HEK293 (cell line): ENCODE results near the gene SNAP23.

Experiments used
- CTCF ChIA-PET: fragments of 350-600 bp; formaldehyde crosslinking; extraction: SDS; loops from one replicate; lab custom pipeline; 2021; ENCODE audit warnings: antibody characterized with exemption; lab: Yijun Ruan, JAX
- POLR2A ChIA-PET: fragments of 300-600 bp; formaldehyde crosslinking; extraction: SDS; loops from one replicate; lab custom pipeline; 2020; ENCODE audit warnings: antibody characterized with exemption, inconsistent platforms; lab: Yijun Ruan, JAX
- H3K27ac ChIP-seq: fragments of 200-500 bp; sonication (Bioruptor generic); 2 replicates; pipeline ENCODE4 v1.5.1; 2014; ENCODE audit warnings: low read depth, low read length, control low read depth, inconsistent platforms; ENCODE audit errors: extremely low read depth
- H3K36me3 ChIP-seq, 2 experiments: fragments of 200-500 bp in 1 of 2; sonication (Bioruptor generic) in 1 of 2; 1 replicate in 1 of 2; 2 replicates in 1 of 2; pipeline ENCODE4 v1.5.1; 2014 to 2017; ENCODE audit warnings: inconsistent platforms in 2 of 2, low read length in 2 of 2; ENCODE audit not compliant: control insufficient read depth in 2 of 2, insufficient read depth in 1 of 2
- H3K4me1 ChIP-seq: fragments of 200-500 bp; sonication (Bioruptor generic); 2 replicates; pipeline ENCODE4 v1.5.1; 2014; ENCODE audit warnings: mild to moderate bottlenecking, low read length, inconsistent platforms; ENCODE audit not compliant: control insufficient read depth, insufficient read depth
- H3K4me3 ChIP-seq: 2 replicates; pipeline ENCODE4 v1.5.1; 2011; ENCODE audit warnings: low read depth, mild to moderate bottlenecking, control low read depth, low read length, moderate library complexity
- H3K9me3 ChIP-seq: fragments of 200-500 bp; sonication (Bioruptor generic); 2 replicates; pipeline ENCODE4 v1.5.1; 2014; ENCODE audit warnings: low read depth, low read length, inconsistent platforms; ENCODE audit not compliant: control insufficient read depth, insufficient read depth
- HOXC10 ChIP-seq: sonication (generic); formaldehyde crosslinking; IDR thresholded peaks from 2 replicates; pipeline ENCODE4 v1.8.1; 2023; ENCODE audit warnings: mild to moderate bottlenecking, missing genetic modification reagents
- IKZF3 ChIP-seq: fragments of 450-650 bp; IDR thresholded peaks from 2 replicates; pipeline ENCODE4 v1.5.0; 2018; ENCODE audit warnings: missing biosample characterization, mild to moderate bottlenecking, missing genetic modification characterization, moderate library complexity
- KLF7 ChIP-seq: fragments of 450-650 bp; formaldehyde crosslinking; IDR thresholded peaks from 2 replicates; pipeline ENCODE4 v1.5.1; 2016; ENCODE audit warnings: missing biosample characterization, missing genetic modification characterization, borderline replicate concordance
- SP7 ChIP-seq: fragments of 450-650 bp; formaldehyde crosslinking; IDR thresholded peaks from 2 replicates; pipeline ENCODE4 v1.5.1; 2016; ENCODE audit warnings: missing biosample characterization, missing genetic modification characterization
- ZBTB1 ChIP-seq: fragments of 450-650 bp; formaldehyde crosslinking; IDR thresholded peaks from 2 replicates; pipeline ENCODE4 v1.5.1; 2016; ENCODE audit warnings: missing biosample characterization, missing genetic modification characterization
- ZNF341 ChIP-seq: fragments of 450-650 bp; formaldehyde crosslinking; IDR thresholded peaks from 2 replicates; pipeline ENCODE4; 2016; ENCODE audit warnings: low read depth, missing biosample characterization, missing genetic modification characterization
- ZNF391 ChIP-seq: fragments of 450-650 bp; formaldehyde crosslinking; IDR thresholded peaks from 2 replicates; pipeline ENCODE4 v1.5.1; 2016; ENCODE audit warnings: low read depth, missing biosample characterization, missing genetic modification characterization, borderline replicate concordance
- ZNF423 ChIP-seq: fragments of 450-650 bp; formaldehyde crosslinking; IDR thresholded peaks from 2 replicates; pipeline ENCODE4 v1.5.1; 2016; ENCODE audit warnings: missing biosample characterization, missing genetic modification characterization
- ZNF561 ChIP-seq: fragments of 450-650 bp; IDR thresholded peaks from 2 replicates; pipeline ENCODE4 v1.5.1; 2018; ENCODE audit warnings: missing biosample characterization, missing genetic modification characterization, borderline replicate concordance
- ZNF624 ChIP-seq: fragments of 450-650 bp; formaldehyde crosslinking; IDR thresholded peaks from 2 replicates; pipeline ENCODE4 v1.5.1; 2017; ENCODE audit warnings: missing biosample characterization, missing genetic modification characterization
- ZNF664 ChIP-seq: fragments of 450-650 bp; formaldehyde crosslinking; IDR thresholded peaks from 2 replicates; pipeline ENCODE4 v1.5.1; 2016; ENCODE audit warnings: missing biosample characterization, missing genetic modification characterization
- ZNF747 ChIP-seq: fragments of 450-650 bp; formaldehyde crosslinking; IDR thresholded peaks from 2 replicates; pipeline ENCODE4 v1.5.1; 2016; ENCODE audit warnings: missing biosample characterization, missing genetic modification characterization
- TF ChIP-seq, protein P1 (sequence below): fragments of 450-650 bp; formaldehyde crosslinking; IDR thresholded peaks from 2 replicates; pipeline ENCODE4 v1.5.1; 2016; ENCODE audit warnings: missing biosample characterization, missing genetic modification characterization
- TF ChIP-seq, protein P2 (sequence below): fragments of 450-650 bp; formaldehyde crosslinking; IDR thresholded peaks from 2 replicates; pipeline ENCODE4; 2016; ENCODE audit warnings: missing biosample characterization, missing genetic modification characterization
- TF ChIP-seq, protein P3 (sequence below): fragments of 450-650 bp; formaldehyde crosslinking; IDR thresholded peaks from 2 replicates; pipeline ENCODE4 v1.5.1; 2017; ENCODE audit warnings: missing biosample characterization, mild to moderate bottlenecking, missing genetic modification characterization, moderate library complexity
- TF ChIP-seq, protein P4 (sequence below): fragments of 450-650 bp; formaldehyde crosslinking; IDR thresholded peaks from 2 replicates; pipeline ENCODE4 v1.5.1; 2016; ENCODE audit warnings: missing biosample characterization, missing genetic modification characterization, borderline replicate concordance
- TF ChIP-seq, protein P5 (sequence below): fragments of 450-650 bp; formaldehyde crosslinking; IDR thresholded peaks from 2 replicates; pipeline ENCODE4 v1.5.1; 2016; ENCODE audit warnings: missing biosample characterization, missing genetic modification characterization
- TF ChIP-seq, protein P6 (sequence below): sonication (generic); formaldehyde crosslinking; IDR thresholded peaks from 2 replicates; pipeline ENCODE4 v1.8.1; 2022; ENCODE audit warnings: mild to moderate bottlenecking, moderate library complexity, missing genetic modification reagents

SNAP23 gene

DNA sequence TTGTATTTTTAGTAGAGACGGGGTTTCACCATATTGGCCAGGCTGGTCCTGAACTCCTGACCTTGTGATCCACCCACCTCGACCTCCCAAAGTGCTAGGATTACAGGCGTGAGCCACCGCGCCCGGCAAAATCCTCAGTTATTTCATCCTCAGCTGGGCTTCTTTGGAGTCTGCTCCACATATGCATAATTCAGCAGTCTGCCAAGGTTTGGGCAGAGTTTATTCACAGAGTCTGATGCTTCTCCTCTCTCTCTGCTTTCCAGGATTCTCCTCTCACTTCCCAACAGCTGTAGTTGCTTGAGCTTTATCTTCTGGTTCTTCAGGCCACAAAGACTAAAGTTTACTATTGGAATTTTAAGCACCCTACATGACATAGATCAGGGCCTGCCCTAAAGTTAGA is 12.7 kb upstream of the SNAP23 start:
- H3K4me3 ChIP-seq: no peak overlapping the region
- no peak for TF ChIP-seq HOXC10 (CRISPR knock-in tag)
- TF ChIP-seq ZBTB1 (tag by site-specific recombination): no peak
- TF ChIP-seq ZNF624: no peak
- TF ChIP-seq SP7 (tag by site-specific recombination): no peak
- TF ChIP-seq, protein P1, sequence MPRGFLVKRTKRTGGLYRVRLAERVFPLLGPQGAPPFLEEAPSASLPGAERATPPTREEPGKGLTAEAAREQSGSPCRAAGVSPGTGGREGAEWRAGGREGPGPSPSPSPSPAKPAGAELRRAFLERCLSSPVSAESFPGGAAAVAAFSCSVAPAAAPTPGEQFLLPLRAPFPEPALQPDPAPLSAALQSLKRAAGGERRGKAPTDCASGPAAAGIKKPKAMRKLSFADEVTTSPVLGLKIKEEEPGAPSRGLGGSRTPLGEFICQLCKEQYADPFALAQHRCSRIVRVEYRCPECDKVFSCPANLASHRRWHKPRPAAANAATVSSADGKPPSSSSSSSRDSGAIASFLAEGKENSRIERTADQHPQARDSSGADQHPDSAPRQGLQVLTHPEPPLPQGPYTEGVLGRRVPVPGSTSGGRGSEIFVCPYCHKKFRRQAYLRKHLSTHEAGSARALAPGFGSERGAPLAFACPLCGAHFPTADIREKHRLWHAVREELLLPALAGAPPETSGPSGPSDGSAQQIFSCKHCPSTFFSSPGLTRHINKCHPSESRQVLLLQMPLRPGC (tag by site-specific recombination): no peak
- TF ChIP-seq ZNF561 (tag by site-specific recombination): no peak
- TF ChIP-seq, protein P2, sequence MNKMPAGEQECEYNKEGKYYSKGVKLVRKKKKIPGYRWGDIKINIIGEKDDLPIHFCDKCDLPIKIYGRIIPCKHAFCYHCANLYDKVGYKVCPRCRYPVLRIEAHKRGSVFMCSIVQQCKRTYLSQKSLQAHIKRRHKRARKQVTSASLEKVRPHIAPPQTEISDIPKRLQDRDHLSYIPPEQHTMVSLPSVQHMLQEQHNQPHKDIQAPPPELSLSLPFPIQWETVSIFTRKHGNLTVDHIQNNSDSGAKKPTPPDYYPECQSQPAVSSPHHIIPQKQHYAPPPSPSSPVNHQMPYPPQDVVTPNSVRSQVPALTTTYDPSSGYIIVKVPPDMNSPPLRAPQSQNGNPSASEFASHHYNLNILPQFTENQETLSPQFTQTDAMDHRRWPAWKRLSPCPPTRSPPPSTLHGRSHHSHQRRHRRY (tag by site-specific recombination): no peak
- TF ChIP-seq, protein P3, sequence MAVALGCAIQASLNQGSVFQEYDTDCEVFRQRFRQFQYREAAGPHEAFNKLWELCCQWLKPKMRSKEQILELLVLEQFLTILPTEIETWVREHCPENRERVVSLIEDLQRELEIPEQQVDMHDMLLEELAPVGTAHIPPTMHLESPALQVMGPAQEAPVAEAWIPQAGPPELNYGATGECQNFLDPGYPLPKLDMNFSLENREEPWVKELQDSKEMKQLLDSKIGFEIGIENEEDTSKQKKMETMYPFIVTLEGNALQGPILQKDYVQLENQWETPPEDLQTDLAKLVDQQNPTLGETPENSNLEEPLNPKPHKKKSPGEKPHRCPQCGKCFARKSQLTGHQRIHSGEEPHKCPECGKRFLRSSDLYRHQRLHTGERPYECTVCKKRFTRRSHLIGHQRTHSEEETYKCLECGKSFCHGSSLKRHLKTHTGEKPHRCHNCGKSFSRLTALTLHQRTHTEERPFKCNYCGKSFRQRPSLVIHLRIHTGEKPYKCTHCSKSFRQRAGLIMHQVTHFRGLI (tag by site-specific recombination): no peak
- TF ChIP-seq ZNF391 (tag by site-specific recombination): no peak
- TF ChIP-seq IKZF3: no peak
- TF ChIP-seq, protein P4, sequence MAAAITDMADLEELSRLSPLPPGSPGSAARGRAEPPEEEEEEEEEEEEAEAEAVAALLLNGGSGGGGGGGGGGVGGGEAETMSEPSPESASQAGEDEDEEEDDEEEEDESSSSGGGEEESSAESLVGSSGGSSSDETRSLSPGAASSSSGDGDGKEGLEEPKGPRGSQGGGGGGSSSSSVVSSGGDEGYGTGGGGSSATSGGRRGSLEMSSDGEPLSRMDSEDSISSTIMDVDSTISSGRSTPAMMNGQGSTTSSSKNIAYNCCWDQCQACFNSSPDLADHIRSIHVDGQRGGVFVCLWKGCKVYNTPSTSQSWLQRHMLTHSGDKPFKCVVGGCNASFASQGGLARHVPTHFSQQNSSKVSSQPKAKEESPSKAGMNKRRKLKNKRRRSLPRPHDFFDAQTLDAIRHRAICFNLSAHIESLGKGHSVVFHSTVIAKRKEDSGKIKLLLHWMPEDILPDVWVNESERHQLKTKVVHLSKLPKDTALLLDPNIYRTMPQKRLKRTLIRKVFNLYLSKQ: no peak
- no peak for TF ChIP-seq ZNF747 (tag by site-specific recombination)
- TF ChIP-seq, protein P5, sequence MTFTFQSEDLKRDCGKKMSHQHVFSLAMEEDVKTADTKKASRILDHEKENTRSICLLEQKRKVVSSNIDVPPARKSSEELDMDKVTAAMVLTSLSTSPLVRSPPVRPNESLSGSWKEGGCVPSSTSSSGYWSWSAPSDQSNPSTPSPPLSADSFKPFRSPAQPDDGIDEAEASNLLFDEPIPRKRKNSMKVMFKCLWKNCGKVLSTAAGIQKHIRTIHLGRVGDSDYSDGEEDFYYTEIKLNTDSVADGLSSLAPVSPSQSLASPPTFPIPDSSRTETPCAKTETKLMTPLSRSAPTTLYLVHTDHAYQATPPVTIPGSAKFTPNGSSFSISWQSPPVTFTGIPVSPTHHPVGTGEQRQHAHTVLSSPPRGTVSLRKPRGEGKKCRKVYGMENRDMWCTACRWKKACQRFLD (tag by site-specific recombination): no peak
- TF ChIP-seq, protein P6, sequence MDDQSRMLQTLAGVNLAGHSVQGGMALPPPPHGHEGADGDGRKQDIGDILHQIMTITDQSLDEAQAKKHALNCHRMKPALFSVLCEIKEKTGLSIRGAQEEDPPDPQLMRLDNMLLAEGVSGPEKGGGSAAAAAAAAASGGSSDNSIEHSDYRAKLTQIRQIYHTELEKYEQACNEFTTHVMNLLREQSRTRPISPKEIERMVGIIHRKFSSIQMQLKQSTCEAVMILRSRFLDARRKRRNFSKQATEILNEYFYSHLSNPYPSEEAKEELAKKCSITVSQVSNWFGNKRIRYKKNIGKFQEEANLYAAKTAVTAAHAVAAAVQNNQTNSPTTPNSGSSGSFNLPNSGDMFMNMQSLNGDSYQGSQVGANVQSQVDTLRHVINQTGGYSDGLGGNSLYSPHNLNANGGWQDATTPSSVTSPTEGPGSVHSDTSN (CRISPR knock-in tag): no peak
- no peak for TF ChIP-seq ZNF664
- no peak for TF ChIP-seq ZNF423
- TF ChIP-seq, all 188 proteins: peak for 0
- ChIA-PET POLR2A (no interaction called here), CTCF (interaction anchor here (0.6 kb wide), 1 partner anchor 51 kb away, joined by 3 read pairs; no protein-coding TSS in a partner anchor)
- Histone ChIP-seq H3K36me3 (no peaks in the 10 kb centered on the region), H3K9me3 (no peaks in the 10 kb centered on the region), H3K27ac (no peak overlapping the region), H3K4me1 (no peaks in the 10 kb centered on the region)

DNA sequence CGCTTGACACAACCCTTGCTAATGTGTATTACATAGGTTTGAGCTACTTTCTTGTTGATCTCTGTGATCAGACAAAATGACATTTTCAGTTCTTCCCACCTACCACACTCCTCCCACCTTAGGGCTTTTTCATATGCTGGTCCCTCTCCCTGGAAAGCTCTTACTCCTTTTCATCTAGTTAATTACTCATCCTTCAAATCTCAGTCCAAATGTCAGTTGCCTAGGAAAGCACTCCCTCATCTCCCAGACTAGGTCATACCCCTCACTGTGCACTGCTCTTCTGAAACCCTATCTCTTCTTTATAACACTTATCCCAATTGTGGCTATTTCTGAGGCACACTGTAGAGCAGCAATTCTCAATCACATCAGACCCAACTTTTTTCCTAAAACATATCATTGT is 11.8 kb upstream of the SNAP23 start:
- POLR2A ChIA-PET: no interaction called here
- H3K4me3 ChIP-seq: no peak overlapping the region

More for the DNA sequence above, 11.8 kb upstream of the SNAP23 start:
- CTCF ChIA-PET: interaction anchor here (1.5 kb wide), 1 partner anchor 12 kb away, joined by 6 read pairs; no protein-coding TSS in a partner anchor
- TF ChIP-seq ZNF341 (peak; percentile 79), KLF7 (tag by site-specific recombination) (no peak)
- no peak overlapping the region for H3K27ac ChIP-seq
- H3K4me1 ChIP-seq: no peaks in the 10 kb centered on the region
- H3K36me3 ChIP-seq: no peaks in the 10 kb centered on the region
- no peaks in the 10 kb centered on the region for H3K9me3 ChIP-seq
